HG03103 (cell line): ENCODE results near the gene MAPT.

Experiments used
- ATAC-seq: cut with Tn5 transposase; IDR thresholded peaks from one replicate; pipeline ENCODE4 v1.9.1; 2021; ENCODE audit warnings: low read depth; ENCODE audit not compliant: unreplicated experiment

MAPT gene

GRCh38 chr17:46024590-46024989 lies 130.2 kb downstream of the MAPT start:
- ATAC-seq, result no peak

GRCh38 chr17:46025060-46025459 lies 130.7 kb downstream of the MAPT start:
- ATAC-seq, result no peak

- ATAC-seq, result no peak
Measured at GRCh38 chr17:46025510-46026165, 131.3 kb downstream of the MAPT start.

- ATAC-seq, result no peak
Measured at GRCh38 chr17:46026166-46027047, 132.1 kb downstream of the MAPT start.

GRCh38 chr17:46027048-46027975 lies 133.0 kb downstream of the MAPT start:
- ATAC-seq, result no peak

GRCh38 chr17:46027976-46028325 lies 133.6 kb downstream of the MAPT start:
- ATAC-seq, result no peak

- ATAC-seq, result no peak
Measured at GRCh38 chr17:46028374-46028773, 134.0 kb downstream of the MAPT start.

GRCh38 chr17:46028981-46029565 lies 134.7 kb downstream of the MAPT start:
- ATAC-seq, result no peak

- ATAC-seq, result no peak
Measured at GRCh38 chr17:46029627-46030026, 135.3 kb downstream of the MAPT start.

- ATAC-seq, result no peak
Measured at GRCh38 chr17:46030752-46031151, 136.4 kb downstream of the MAPT start.

GRCh38 chr17:46031440-46031839 lies 137.1 kb downstream of the MAPT start:
- no peak for ATAC-seq

GRCh38 chr17:46031920-46032319 lies 137.6 kb downstream of the MAPT start:
- no peak for ATAC-seq

- ATAC-seq, result no peak
Measured at GRCh38 chr17:46032909-46033308, 138.6 kb downstream of the MAPT start.

- ATAC-seq, result no peak
Measured at GRCh38 chr17:46033392-46033791, 139.0 kb downstream of the MAPT start.

- no peak for ATAC-seq
Measured at GRCh38 chr17:46035112-46035818, 140.9 kb downstream of the MAPT start.

- ATAC-seq, result no peak
Measured at GRCh38 chr17:46036491-46036890, 142.1 kb downstream of the MAPT start.

GRCh38 chr17:46037722-46038255 lies 143.4 kb downstream of the MAPT start:
- ATAC-seq, result no peak

GRCh38 chr17:46038414-46038813 lies 144.1 kb downstream of the MAPT start:
- ATAC-seq, result no peak

- no peak for ATAC-seq
Measured at GRCh38 chr17:46038937-46039336, 144.6 kb downstream of the MAPT start.
